Keratinocyte (primary cell): ENCODE measurements around the gene VTI1A. TPM values are rescaled to one million over a fixed set of nuclear protein-coding genes. Genes with fewer than 3 reads are reported as not detected.

Experiments used
- DNase-seq: peaks from one replicate; pipeline ENCODE4 v3.0.0-alpha.2; 2011; ENCODE audit warnings: low read depth, missing footprints, low spot score
- FAIRE-seq: peaks from 2 replicates; lab custom pipeline; 2011; peaks lifted over from hg19 to GRCh38; lab: Jason Lieb, UNC
- H2AFZ ChIP-seq: 2 replicates; pipeline ENCODE4 v1.6.0; 2012; ENCODE audit warnings: low read length, control low read depth, inconsistent platforms; ENCODE audit not compliant: control insufficient read depth
- H3K27ac ChIP-seq: 2 replicates; pipeline ENCODE4 v1.5.1; 2011; ENCODE audit warnings: low read length; ENCODE audit not compliant: control insufficient read depth, insufficient read depth
- H3K27me3 ChIP-seq: 3 replicates; pipeline ENCODE4 v1.6.0; 2011; ENCODE audit warnings: low read length; ENCODE audit not compliant: control insufficient read depth, insufficient read depth; ENCODE audit errors: extremely low read depth
- H3K36me3 ChIP-seq, 2 experiments: 2 replicates in 1 of 2; 3 replicates in 1 of 2; pipeline ENCODE4 v1.5.1; 2011; ENCODE audit warnings: low read length in 2 of 2, mild to moderate bottlenecking in 1 of 2; ENCODE audit not compliant: control insufficient read depth in 2 of 2, insufficient read depth in 2 of 2; ENCODE audit errors: extremely low read depth in 1 of 2
- H3K4me1 ChIP-seq: 3 replicates; pipeline ENCODE4 v1.5.1; 2011; ENCODE audit warnings: low read length; ENCODE audit not compliant: control insufficient read depth, insufficient read depth; ENCODE audit errors: extremely low read depth
- H3K4me2 ChIP-seq: 3 replicates; pipeline ENCODE4 v1.6.0; 2011; ENCODE audit warnings: low read depth, low read length; ENCODE audit not compliant: control insufficient read depth, insufficient read depth; ENCODE audit errors: extremely low read depth
- H3K4me3 ChIP-seq, 3 experiments: fragments of 200-600 bp in 1 of 3; sonication (generic) in 1 of 3; 2 replicates in 2 of 3; 3 replicates in 1 of 3; pipeline ENCODE4 v1.5.1; 2011 to 2016; ENCODE audit warnings: low read length in 3 of 3, mild to moderate bottlenecking in 3 of 3, control low read depth in 2 of 3, inconsistent platforms in 1 of 3, low read depth in 1 of 3, mixed read lengths in 1 of 3, mixed run types in 1 of 3, moderate library complexity in 1 of 3; ENCODE audit not compliant: control insufficient read depth in 2 of 3, insufficient read depth in 2 of 3; ENCODE audit errors: extremely low read depth in 1 of 3
- H3K79me2 ChIP-seq: 2 replicates; pipeline ENCODE4 v1.6.0; 2012; ENCODE audit warnings: low read length; ENCODE audit not compliant: control insufficient read depth, insufficient read depth
- H3K9ac ChIP-seq: 3 replicates; pipeline ENCODE4 v1.6.0; 2011; ENCODE audit warnings: low read length; ENCODE audit not compliant: control insufficient read depth, insufficient read depth; ENCODE audit errors: extremely low read depth
- H3K9me1 ChIP-seq: 3 replicates; pipeline ENCODE4 v1.6.0; 2011; ENCODE audit warnings: low read length; ENCODE audit not compliant: control insufficient read depth, insufficient read depth; ENCODE audit errors: extremely low read depth
- H3K9me3 ChIP-seq: 2 replicates; pipeline ENCODE4 v1.5.1; 2012; ENCODE audit warnings: low read depth, low read length; ENCODE audit not compliant: control insufficient read depth
- H4K20me1 ChIP-seq: 3 replicates; pipeline ENCODE4 v1.6.0; 2011; ENCODE audit warnings: low read length; ENCODE audit not compliant: control insufficient read depth, insufficient read depth; ENCODE audit errors: extremely low read depth
- EZH2 ChIP-seq: IDR thresholded peaks from one replicate; pipeline ENCODE4 v1.6.1; 2012; ENCODE audit warnings: inconsistent platforms, mild to moderate bottlenecking, low read length, moderate library complexity
- dilution Hi-C: fragments of 300-500 bp; cut with MboI; formaldehyde crosslinking; loops from one replicate; pipeline ENCODE4 v1.7.0; 2020; ENCODE audit warnings: low sequenced_read_pairs; ENCODE audit not compliant: extremely low pct_ligation_motif_present
- polyA plus RNA-seq, 5 experiments: library from polyadenylated mRNA; depleted of rRNA in 3 of 5; stranded (reverse) in 3 of 5; stranded (forward) in 1 of 5; unstranded in 1 of 5; fragments of >200 nt; gene quantifications; 1 replicate in 1 of 5; 2 replicates in 3 of 5; 3 replicates in 1 of 5; pipeline versions ENCODE4 v1.2.1 to v1.2.3, GENCODE V29; 2011 to 2012; ENCODE audit warnings: missing spikeins in 2 of 5, low read depth in 1 of 5, low replicate concordance in 1 of 5
- TF ChIP-seq, protein P1 (sequence below), 3 experiments: IDR thresholded peaks in 1 of 3; conservative IDR thresholded peaks in 1 of 3; optimal IDR thresholded peaks in 1 of 3; 2 replicates in 2 of 3; 3 replicates in 1 of 3; pipeline versions ENCODE3 to v1.5.1; 2011; ENCODE audit warnings: low read length in 3 of 3, mild to moderate bottlenecking in 3 of 3, moderate library complexity in 2 of 3, control low read depth in 1 of 3, inconsistent platforms in 1 of 3; ENCODE audit not compliant: insufficient read depth in 2 of 3; ENCODE audit errors: extremely low read depth in 1 of 3

Gene VTI1A
- polyA plus RNA-seq, 1 donor (not counting 4 experiments of a cell fraction or from before 2014, with no cell fraction given): 18.5 TPM

DNA sequence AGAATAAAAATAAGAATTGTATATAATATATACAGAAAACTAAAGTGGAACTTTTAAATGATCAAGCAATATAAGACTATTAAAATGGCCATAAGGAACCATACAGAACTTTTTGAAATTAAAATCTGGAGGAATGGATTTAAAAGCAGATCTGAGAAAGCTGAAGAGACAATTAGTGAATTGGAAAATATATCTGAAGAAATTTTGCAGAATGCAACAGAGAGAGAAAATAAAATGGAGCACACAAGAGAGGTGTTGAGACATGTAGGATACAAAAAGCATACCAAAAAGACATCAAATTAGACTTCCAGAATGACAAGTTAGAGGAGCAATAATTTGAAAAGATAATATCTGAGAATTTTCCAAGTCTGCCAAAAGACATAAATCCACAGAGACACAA is 169.6 kb downstream of the VTI1A start:
- TF ChIP-seq EZH2: no peak
- TF ChIP-seq, protein P1, sequence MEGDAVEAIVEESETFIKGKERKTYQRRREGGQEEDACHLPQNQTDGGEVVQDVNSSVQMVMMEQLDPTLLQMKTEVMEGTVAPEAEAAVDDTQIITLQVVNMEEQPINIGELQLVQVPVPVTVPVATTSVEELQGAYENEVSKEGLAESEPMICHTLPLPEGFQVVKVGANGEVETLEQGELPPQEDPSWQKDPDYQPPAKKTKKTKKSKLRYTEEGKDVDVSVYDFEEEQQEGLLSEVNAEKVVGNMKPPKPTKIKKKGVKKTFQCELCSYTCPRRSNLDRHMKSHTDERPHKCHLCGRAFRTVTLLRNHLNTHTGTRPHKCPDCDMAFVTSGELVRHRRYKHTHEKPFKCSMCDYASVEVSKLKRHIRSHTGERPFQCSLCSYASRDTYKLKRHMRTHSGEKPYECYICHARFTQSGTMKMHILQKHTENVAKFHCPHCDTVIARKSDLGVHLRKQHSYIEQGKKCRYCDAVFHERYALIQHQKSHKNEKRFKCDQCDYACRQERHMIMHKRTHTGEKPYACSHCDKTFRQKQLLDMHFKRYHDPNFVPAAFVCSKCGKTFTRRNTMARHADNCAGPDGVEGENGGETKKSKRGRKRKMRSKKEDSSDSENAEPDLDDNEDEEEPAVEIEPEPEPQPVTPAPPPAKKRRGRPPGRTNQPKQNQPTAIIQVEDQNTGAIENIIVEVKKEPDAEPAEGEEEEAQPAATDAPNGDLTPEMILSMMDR (optimal IDR thresholded peaks at IDR 0.05 in 1 of 3, IDR thresholded peaks at IDR 0.05 in 1 of 3, conservative IDR thresholded peaks at IDR 0.05 in 1 of 3; ENCODE audit: extremely low read depth in 1 of 3, insufficient read depth in 2 of 3, low read length in 3 of 3): no peak
- Histone ChIP-seq H2AFZ (no peak overlapping the region), H3K27ac (no peak overlapping the region), H3K4me3 (no peak overlapping the region), H3K79me2 (no peaks in the 10 kb centered on the region), H3K9ac (no peak overlapping the region), H3K36me3 (no peaks in the 10 kb centered on the region), H3K4me2 (no peak overlapping the region), H3K9me3 (no peaks in the 10 kb centered on the region), H3K27me3 (no peaks in the 10 kb centered on the region), H3K9me1 (no peaks in the 10 kb centered on the region), H4K20me1 (no peaks in the 10 kb centered on the region), H3K4me1 (no peaks in the 10 kb centered on the region)
- dilution Hi-C loops: no loop called here
- DNase-seq (no peak), FAIRE-seq (no peak)

DNA sequence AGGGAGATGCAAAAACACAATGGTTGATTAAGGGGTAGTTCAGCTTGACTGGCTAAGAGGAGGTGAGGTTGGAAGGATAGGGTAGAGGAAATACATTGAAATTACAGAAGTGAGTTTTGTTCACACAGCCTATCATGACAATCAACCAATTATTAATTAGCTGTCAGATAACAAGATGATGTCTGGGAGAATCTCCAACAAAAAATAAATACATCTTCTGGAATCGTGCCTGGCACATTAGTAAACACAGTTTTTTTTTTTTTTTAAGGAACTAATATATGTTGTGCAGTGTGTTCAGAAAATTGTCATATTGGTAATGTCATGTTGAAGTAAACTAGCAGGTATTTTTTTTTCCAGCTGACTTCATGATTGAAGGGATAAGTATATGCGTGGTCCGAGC is 171.8 kb downstream of the VTI1A start:
- no peak for FAIRE-seq

More for the DNA sequence above, 171.8 kb downstream of the VTI1A start:
- Histone ChIP-seq H3K9me3 (no peaks in the 10 kb centered on the region), H3K27ac (no peak overlapping the region), H4K20me1 (no peaks in the 10 kb centered on the region), H3K36me3 (no peaks in the 10 kb centered on the region), H3K4me2 (no peak overlapping the region), H3K9ac (no peak overlapping the region), H3K27me3 (no peaks in the 10 kb centered on the region), H3K79me2 (no peaks in the 10 kb centered on the region), H3K4me1 (no peaks in the 10 kb centered on the region), H3K9me1 (no peaks in the 10 kb centered on the region), H2AFZ (no peak overlapping the region), H3K4me3 (no peak overlapping the region)
- TF ChIP-seq, protein P1 (optimal IDR thresholded peaks at IDR 0.05 in 1 of 3, IDR thresholded peaks at IDR 0.05 in 1 of 3, conservative IDR thresholded peaks at IDR 0.05 in 1 of 3; ENCODE audit: extremely low read depth in 1 of 3, insufficient read depth in 2 of 3, low read length in 3 of 3): no peak
- no peak for TF ChIP-seq EZH2
- dilution Hi-C loops: no loop called here
- DNase-seq: no peak
